GM23248 (cell line): ENCODE results near the gene ELAC2.

Source experiments
- EZH2 ChIP-seq: fragments of 200-600 bp; sonication (generic); IDR thresholded peaks from 2 replicates; pipeline ENCODE4 v1.6.1; 2018; ENCODE audit warnings: antibody characterized with exemption, mild to moderate bottlenecking; ENCODE audit not compliant: insufficient read depth, poor library complexity, severe bottlenecking
- EZH2phosphoT487 ChIP-seq: fragments of 200-600 bp; sonication (generic); IDR thresholded peaks from 2 replicates; pipeline ENCODE4 v1.6.1; 2018; ENCODE audit warnings: antibody characterized with exemption, moderate library complexity, mild to moderate bottlenecking, low read depth; ENCODE audit not compliant: insufficient read depth

DNA sequence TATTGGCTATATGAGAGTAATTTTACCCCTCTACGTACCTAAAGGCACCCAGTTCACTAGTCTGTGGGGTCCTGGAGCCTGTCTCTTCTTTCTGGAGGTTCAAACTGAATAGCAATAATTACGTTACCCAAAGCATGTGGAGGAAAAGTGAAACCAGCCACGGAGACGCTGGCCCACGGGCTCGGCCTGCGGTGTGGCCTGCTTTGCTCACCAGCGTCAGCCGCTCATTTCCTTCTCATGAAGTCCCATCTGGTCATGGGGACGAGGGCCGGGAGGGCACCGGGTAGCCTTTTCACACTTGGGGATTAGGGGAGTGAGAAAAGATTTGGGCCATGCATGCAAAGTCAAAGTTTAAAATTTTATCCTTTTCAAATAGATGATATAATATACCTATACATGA is 26.9 kb downstream of the ELAC2 start:
- TF ChIP-seq EZH2 (no peak), EZH2phosphoT487 (no peak)
